IPS-20b (cell line): ENCODE data around the gene TCF7L2.

ENCODE experiments used
- H3K27ac ChIP-seq: one replicate; pipeline ENCODE4 v1.5.1; 2013; ENCODE audit warnings: low read length
- H3K27me3 ChIP-seq: 2 replicates; pipeline ENCODE4 v1.6.1; 2013; ENCODE audit warnings: mild to moderate bottlenecking, low read length, inconsistent platforms; ENCODE audit not compliant: insufficient read depth
- H3K36me3 ChIP-seq: 2 replicates; pipeline ENCODE4 v1.6.1; 2013; ENCODE audit warnings: low read depth, mild to moderate bottlenecking, inconsistent platforms, low read length, moderate library complexity; ENCODE audit not compliant: insufficient read depth
- H3K4me1 ChIP-seq: 2 replicates; pipeline ENCODE4 v1.6.1; 2013; ENCODE audit warnings: mild to moderate bottlenecking, control low read depth, inconsistent platforms, low read length, moderate library complexity; ENCODE audit not compliant: insufficient read depth
- H3K4me3 ChIP-seq: 2 replicates; pipeline ENCODE4 v1.5.1; 2013; ENCODE audit warnings: mild to moderate bottlenecking, low read length, inconsistent platforms
- H3K9ac ChIP-seq: 2 replicates; pipeline ENCODE4 v1.6.1; 2013; ENCODE audit warnings: low read depth, mild to moderate bottlenecking, inconsistent platforms, low read length, moderate library complexity
- H3K9me3 ChIP-seq: 2 replicates; pipeline ENCODE4 v1.6.1; 2013; ENCODE audit warnings: mild to moderate bottlenecking, low read depth, low read length, inconsistent platforms; ENCODE audit not compliant: insufficient read depth

Gene TCF7L2

GRCh38 chr10:113126229-113127201 lies 176.5 kb downstream of the TCF7L2 start:
- Histone ChIP-seq H3K4me1 (peaks cover 56% of the 10 kb centered on the region), H3K27ac (no peak overlapping the region), H3K27me3 (peaks cover 18% of the 10 kb centered on the region; the same call in 1 of the 2 replicates), H3K9ac (peak overlapping the region; percentile 2; the same call in 1 of the 2 replicates), H3K9me3 (no peaks in the 10 kb centered on the region), H3K4me3 (peak overlapping the region; percentile 61), H3K36me3 (no peaks in the 10 kb centered on the region)

GRCh38 chr10:113127261-113127900 lies 177.3 kb downstream of the TCF7L2 start:
- peak overlapping the region; percentile 61 for H3K4me3 ChIP-seq

DNA sequence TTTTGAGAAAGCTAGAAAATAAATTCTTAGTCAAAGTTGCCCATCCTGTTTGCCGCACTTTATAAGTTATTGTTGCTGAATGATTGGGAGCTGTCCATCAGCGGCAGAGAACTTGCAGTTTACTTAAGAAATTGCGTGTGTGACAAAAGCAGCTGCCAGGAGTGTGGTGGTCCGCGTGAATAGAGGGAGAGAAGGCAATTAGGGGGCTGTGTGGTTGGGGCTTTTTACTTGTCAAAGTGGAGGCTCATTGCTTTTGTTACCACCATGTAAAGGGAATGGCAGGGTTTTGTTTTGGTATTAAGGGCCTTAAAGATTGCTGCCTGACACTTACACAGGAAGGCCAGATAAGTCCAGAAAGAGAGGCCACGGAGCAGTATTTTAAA lies 177.8 kb downstream of the TCF7L2 start:
- H3K9me3 ChIP-seq, result no peaks in the 10 kb centered on the region
- H3K36me3 ChIP-seq, result no peaks in the 10 kb centered on the region
- peaks cover 68% of the 10 kb centered on the region for H3K4me1 ChIP-seq
- H3K27ac ChIP-seq, result no peak overlapping the region
- peak overlapping the region; percentile 61; the same call in 1 of the 2 replicates for H3K4me3 ChIP-seq
- peaks cover 18% of the 10 kb centered on the region; the same call in 1 of the 2 replicates for H3K27me3 ChIP-seq
- no peak overlapping the region for H3K9ac ChIP-seq

More at GRCh38 chr10:113127261-113127900, 177.3 kb downstream of the TCF7L2 start:
- peaks cover 18% of the 10 kb centered on the region; the same call in 1 of the 2 replicates for H3K27me3 ChIP-seq
- peak overlapping the region; percentile 2; the same call in 1 of the 2 replicates for H3K9ac ChIP-seq
- no peaks in the 10 kb centered on the region for H3K36me3 ChIP-seq
- peaks cover 65% of the 10 kb centered on the region for H3K4me1 ChIP-seq
- H3K27ac ChIP-seq, result no peak overlapping the region
- H3K9me3 ChIP-seq, result no peaks in the 10 kb centered on the region

GRCh38 chr10:113128450-113129070 lies 178.5 kb downstream of the TCF7L2 start:
- no peaks in the 10 kb centered on the region for H3K36me3 ChIP-seq
- peak overlapping the region; percentile 27; the same call in 1 of the 2 replicates for H3K4me3 ChIP-seq
- peak overlapping the region; percentile 8 for H3K27ac ChIP-seq
- peaks cover 73% of the 10 kb centered on the region for H3K4me1 ChIP-seq
- no peaks in the 10 kb centered on the region for H3K9me3 ChIP-seq
- H3K27me3 ChIP-seq, result peaks cover 18% of the 10 kb centered on the region; the same call in 1 of the 2 replicates
- peak overlapping the region; percentile 29; the same call in 1 of the 2 replicates for H3K9ac ChIP-seq

DNA sequence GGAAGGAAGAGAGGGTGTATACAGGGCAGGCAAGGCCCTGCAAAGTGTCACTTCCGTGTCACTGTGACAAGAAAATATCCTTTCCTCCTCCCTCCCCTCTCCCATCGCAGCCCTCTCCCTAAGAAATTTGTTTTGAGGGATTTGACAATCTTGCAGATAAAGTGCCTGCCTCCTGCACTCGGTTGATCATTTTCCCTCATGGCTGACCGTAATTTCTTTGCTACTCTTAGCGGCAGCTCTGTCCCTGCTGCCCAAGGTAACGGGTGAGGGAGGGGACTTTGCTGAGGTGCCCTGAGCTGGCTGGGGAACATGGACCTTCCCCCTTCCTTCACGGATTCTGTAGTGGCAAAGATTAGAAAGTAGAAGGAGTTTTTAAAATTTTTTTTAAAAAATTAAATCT lies 179.1 kb downstream of the TCF7L2 start:
- H3K36me3 ChIP-seq, result no peaks in the 10 kb centered on the region
- H3K9ac ChIP-seq, result peak overlapping the region; percentile 29; the same call in 1 of the 2 replicates
- peak overlapping the region; percentile 27; the same call in 1 of the 2 replicates for H3K4me3 ChIP-seq
- no peak overlapping the region for H3K27ac ChIP-seq
- peaks cover 18% of the 10 kb centered on the region; the same call in 1 of the 2 replicates for H3K27me3 ChIP-seq
- peaks cover 78% of the 10 kb centered on the region for H3K4me1 ChIP-seq
- H3K9me3 ChIP-seq, result no peaks in the 10 kb centered on the region

GRCh38 chr10:113130014-113130641 lies 180.1 kb downstream of the TCF7L2 start:
- Histone ChIP-seq H3K4me1 (peaks cover 81% of the 10 kb centered on the region), H3K4me3 (no peak overlapping the region), H3K27ac (no peak overlapping the region)

GRCh38 chr10:113131613-113132261 lies 181.7 kb downstream of the TCF7L2 start:
- Histone ChIP-seq H3K27ac (no peak overlapping the region), H3K9me3 (no peaks in the 10 kb centered on the region), H3K9ac (no peak overlapping the region; the same call in 1 of the 2 replicates), H3K4me3 (no peak overlapping the region), H3K27me3 (peaks cover 18% of the 10 kb centered on the region; the same call in 1 of the 2 replicates), H3K4me1 (peaks cover 87% of the 10 kb centered on the region), H3K36me3 (no peaks in the 10 kb centered on the region)

More at GRCh38 chr10:113130014-113130641, 180.1 kb downstream of the TCF7L2 start:
- H3K9me3 ChIP-seq, result no peaks in the 10 kb centered on the region
- no peak overlapping the region for H3K9ac ChIP-seq
- peaks cover 18% of the 10 kb centered on the region; the same call in 1 of the 2 replicates for H3K27me3 ChIP-seq
- H3K36me3 ChIP-seq, result no peaks in the 10 kb centered on the region

DNA sequence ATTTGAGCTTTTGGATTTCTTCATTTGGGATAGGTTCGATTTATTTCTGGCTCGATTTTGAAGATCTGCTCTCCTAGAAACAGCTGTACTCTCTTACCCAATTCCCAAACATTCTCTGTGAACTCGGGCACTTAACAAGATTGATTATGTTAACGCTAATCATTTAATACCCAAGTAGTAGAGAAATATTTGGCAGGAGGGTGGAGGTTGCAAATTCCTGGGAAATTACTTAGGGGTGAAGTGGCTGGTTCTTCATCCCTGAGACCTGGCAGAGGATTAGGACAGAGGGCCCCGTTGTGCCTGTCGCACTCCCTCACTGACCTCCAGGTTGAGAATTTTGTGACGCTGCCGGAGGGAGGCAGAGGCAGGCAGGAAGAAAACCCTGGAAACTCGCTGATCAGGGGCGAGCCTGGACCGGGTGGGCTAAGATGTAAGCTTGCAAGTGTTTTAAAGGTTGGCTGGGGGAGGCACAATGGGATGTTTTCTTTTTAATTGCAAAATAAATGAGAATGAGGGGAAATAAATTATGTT lies 182.6 kb downstream of the TCF7L2 start:
- Histone ChIP-seq H3K9me3 (no peaks in the 10 kb centered on the region), H3K36me3 (no peaks in the 10 kb centered on the region), H3K27me3 (peaks cover 9% of the 10 kb centered on the region; the same call in 1 of the 2 replicates), H3K27ac (no peak overlapping the region), H3K9ac (no peak overlapping the region), H3K4me1 (peaks cover 90% of the 10 kb centered on the region), H3K4me3 (no peak overlapping the region)

DNA sequence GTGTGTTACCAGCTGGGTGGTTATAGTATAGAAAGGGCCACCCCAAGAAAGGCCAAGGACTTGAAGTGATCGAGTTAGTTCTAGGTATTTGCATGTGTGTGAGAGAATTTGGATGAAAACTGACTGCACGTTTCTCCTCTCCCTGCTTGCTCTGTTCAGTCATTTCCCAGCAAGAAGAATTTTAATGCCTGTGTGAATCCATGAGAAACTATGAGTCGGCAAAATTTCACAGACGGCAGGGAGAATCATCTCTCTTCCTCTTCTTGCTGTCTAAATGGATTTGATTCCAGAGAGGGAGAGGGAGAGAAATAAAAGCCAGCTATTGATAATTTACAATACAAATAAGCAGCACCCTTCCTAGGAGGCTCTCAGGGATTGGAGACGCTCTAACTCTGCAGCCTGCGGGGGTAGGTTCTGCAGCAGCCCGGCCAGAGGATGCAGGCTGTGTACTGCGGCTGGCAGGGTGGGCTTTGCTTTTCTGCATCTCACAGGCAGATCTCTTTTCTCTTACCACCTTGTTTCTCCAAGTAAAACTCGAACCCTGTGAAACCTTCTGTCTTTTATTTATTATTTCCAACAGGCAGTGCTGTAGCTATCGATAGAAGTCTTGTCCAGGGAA lies 183.6 kb downstream of the TCF7L2 start:
- H3K27ac ChIP-seq, result no peak overlapping the region

DNA sequence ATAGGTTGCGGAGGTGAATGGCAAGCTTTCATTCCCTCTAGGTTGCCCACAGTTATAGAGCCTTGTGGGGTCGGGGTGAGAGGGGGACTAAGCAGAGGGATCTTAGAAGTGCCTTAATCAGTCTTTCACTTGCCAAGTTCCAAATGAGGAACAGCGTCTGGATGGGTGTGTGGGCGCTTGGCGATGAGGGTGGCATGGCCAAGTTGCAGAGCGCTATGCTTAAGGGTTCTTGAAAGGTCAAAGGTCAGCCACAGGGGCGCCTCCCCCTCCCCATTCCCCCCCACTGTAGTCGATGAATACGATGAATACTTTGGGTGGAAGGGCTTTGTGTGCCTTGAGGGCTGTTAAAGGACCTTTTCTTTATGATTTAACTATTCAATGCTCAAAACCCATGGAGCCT lies 185.0 kb downstream of the TCF7L2 start:
- Histone ChIP-seq H3K4me1 (peaks cover 86% of the 10 kb centered on the region), H3K4me3 (peak overlapping the region; percentile 9; the same call in 1 of the 2 replicates), H3K9me3 (no peaks in the 10 kb centered on the region), H3K27ac (peak overlapping the region; percentile 0), H3K27me3 (no peaks in the 10 kb centered on the region; the same call in 1 of the 2 replicates), H3K9ac (0 out of 2 replicates have a peak overlapping the region, but pooled peaks have one; percentile 54), H3K36me3 (no peaks in the 10 kb centered on the region)

More for the DNA sequence above, 183.6 kb downstream of the TCF7L2 start:
- Histone ChIP-seq H3K36me3 (no peaks in the 10 kb centered on the region), H3K27me3 (peaks cover 5% of the 10 kb centered on the region; the same call in 1 of the 2 replicates), H3K9me3 (no peaks in the 10 kb centered on the region), H3K4me3 (no peak overlapping the region), H3K9ac (peak overlapping the region; percentile 25; the same call in 1 of the 2 replicates), H3K4me1 (peaks cover 85% of the 10 kb centered on the region)
